CD14-positive monocyte (primary cell): Measurements from ENCODE around the gene MRPL41. TPM values are rescaled to one million over a fixed set of nuclear protein-coding genes. Genes with fewer than 3 reads are reported as not detected.
"Not testable (repeated sequence)": the region's sequence is repeated elsewhere in the genome, so short reads cannot be mapped to it uniquely, and the experiment has no call there.

Experiments used
- DNase-seq, 3 donors: peaks; one replicate each; pipeline ENCODE4 v3.0.0-alpha.2; 2011 to 2022
- H2AFZ ChIP-seq: 2 replicates; pipeline ENCODE4 v1.6.0; 2012; ENCODE audit warnings: mild to moderate bottlenecking, low read depth, low read length, inconsistent platforms; ENCODE audit not compliant: insufficient read depth, poor library complexity, severe bottlenecking
- H3K27ac ChIP-seq, 2 donors: 1 replicate in 1 of 2; 2 replicates in 1 of 2; pipeline ENCODE4 v1.5.1; 2012 to 2013; ENCODE audit warnings: low read length in 2 of 2, control low read depth in 1 of 2, inconsistent platforms in 1 of 2, low read depth in 1 of 2, mild to moderate bottlenecking in 1 of 2
- H3K27me3 ChIP-seq, 2 donors: one replicate each; pipeline versions ENCODE4 v1.6.0 to v1.6.1; 2011 to 2013; ENCODE audit warnings: low read length in 2 of 2; ENCODE audit not compliant: control insufficient read depth in 2 of 2, insufficient read depth in 2 of 2
- H3K36me3 ChIP-seq, 2 donors: replicated peaks in 1 of 2; 1 replicate in 1 of 2; 2 replicates in 1 of 2; pipeline versions ENCODE4 v1.5.1 to v1.6.1; 2012 to 2013; ENCODE audit warnings: low read length in 2 of 2, control low read depth in 1 of 2, inconsistent platforms in 1 of 2, mild to moderate bottlenecking in 1 of 2; ENCODE audit not compliant: insufficient read depth in 2 of 2, control insufficient read depth in 1 of 2
- H3K4me1 ChIP-seq, 2 donors: 1 replicate in 1 of 2; 2 replicates in 1 of 2; pipeline versions ENCODE4 v1.5.1 to v1.6.1; 2012 to 2013; ENCODE audit warnings: low read length in 2 of 2, control low read depth in 1 of 2, inconsistent platforms in 1 of 2, mild to moderate bottlenecking in 1 of 2, moderate library complexity in 1 of 2; ENCODE audit not compliant: insufficient read depth in 2 of 2, control insufficient read depth in 1 of 2
- H3K4me2 ChIP-seq: replicated peaks from 2 replicates; pipeline ENCODE3; 2012; ENCODE audit warnings: low read length, moderate library complexity, mild to moderate bottlenecking; ENCODE audit not compliant: poor library complexity, severe bottlenecking; ENCODE audit errors: extremely low read depth
- H3K4me3 ChIP-seq, 3 experiments: fragments of 200-600 bp in 1 of 3; sonication (generic) in 1 of 3; replicated peaks in 1 of 3; 1 replicate in 2 of 3; 2 replicates in 1 of 3; pipeline ENCODE4 v1.5.1; 2011 to 2013; ENCODE audit warnings: low read length in 3 of 3, mild to moderate bottlenecking in 3 of 3, control low read depth in 2 of 3, low read depth in 2 of 3, inconsistent platforms in 1 of 3, moderate library complexity in 1 of 3
- H3K79me2 ChIP-seq: 2 replicates; pipeline ENCODE4 v1.6.0; 2012; ENCODE audit warnings: mild to moderate bottlenecking, control low read depth, inconsistent platforms, low read length, moderate library complexity; ENCODE audit not compliant: insufficient read depth
- H3K9ac ChIP-seq: 2 replicates; pipeline ENCODE4 v1.6.0; 2017; ENCODE audit warnings: low read length, mild to moderate bottlenecking; ENCODE audit not compliant: insufficient read depth, poor library complexity, severe bottlenecking
- H3K9me3 ChIP-seq, 2 donors: replicated peaks in 1 of 2; 1 replicate in 1 of 2; 2 replicates in 1 of 2; pipeline versions ENCODE4 v1.5.1 to v1.6.1; 2012 to 2013; ENCODE audit warnings: low read length in 2 of 2, control low read depth in 1 of 2; ENCODE audit not compliant: control insufficient read depth in 1 of 2, insufficient read depth in 1 of 2
- H4K20me1 ChIP-seq: 2 replicates; pipeline ENCODE4 v1.6.0; 2012; ENCODE audit warnings: mild to moderate bottlenecking, low read length, control low read depth, moderate library complexity; ENCODE audit not compliant: insufficient read depth
- H3K27ac Mint-ChIP-seq, 7 donors: one replicate each; pipeline ENCODE4 v1.8.0; 2020; ENCODE audit warnings: mild to moderate bottlenecking in 7 of 7, mixed read lengths in 7 of 7, moderate library complexity in 6 of 7, inconsistent platforms in 2 of 7
- H3K27me3 Mint-ChIP-seq, 3 donors: one replicate each; pipeline ENCODE4 v1.8.0; 2021 to 2022; ENCODE audit warnings: low read depth in 3 of 3, mild to moderate bottlenecking in 3 of 3, mixed read lengths in 3 of 3, moderate library complexity in 3 of 3, inconsistent platforms in 1 of 3
- H3K36me3 Mint-ChIP-seq, 2 donors: one replicate each; pipeline ENCODE4 v1.8.0; 2020; ENCODE audit warnings: mixed read lengths in 2 of 2, inconsistent platforms in 1 of 2, mild to moderate bottlenecking in 1 of 2
- H3K4me1 Mint-ChIP-seq: one replicate; pipeline ENCODE4 v1.8.0; 2020; ENCODE audit warnings: mild to moderate bottlenecking, mixed read lengths
- H3K4me3 Mint-ChIP-seq, 2 donors: one replicate each; pipeline ENCODE4 v1.8.0; 2020; ENCODE audit warnings: mild to moderate bottlenecking in 2 of 2, mixed read lengths in 2 of 2, moderate library complexity in 1 of 2
- H3K9me3 Mint-ChIP-seq, 7 donors: one replicate each; pipeline ENCODE4 v1.8.0; 2020 to 2022; ENCODE audit warnings: mixed read lengths in 7 of 7, mild to moderate bottlenecking in 6 of 7, moderate library complexity in 6 of 7, inconsistent platforms in 2 of 7
- WGBS: methylation state at CpG from one replicate; pipeline ENCODE4 v1.1.5; 2013; ENCODE audit warnings: missing lambda C conversion rate; ENCODE audit not compliant: insufficient coverage; 5-methylcytosine and 5-hydroxymethylcytosine counted together
- intact Hi-C, 2 donors: fragments of 100-400 bp; cut with micrococcal nuclease; formaldehyde crosslinking; loops; one replicate each; pipeline versions ENCODE4 v1.15.0 to v1.15.1; 2023
- polyA plus RNA-seq, 3 donors: library from polyadenylated mRNA; depleted of rRNA in 1 of 3; unstranded in 2 of 3; stranded (reverse) in 1 of 3; fragments of 300-500 nt in 2 of 3; fragments of >200 nt in 1 of 3; fragmentation: Illumina TruSeq in 2 of 3; gene quantifications; 1 replicate in 2 of 3; 2 replicates in 1 of 3; pipeline ENCODE4 v1.2.3, GENCODE V29; 2012 to 2021
- TF ChIP-seq, protein P1 (sequence below): fragments of 200-600 bp; IDR thresholded peaks from one replicate; pipeline ENCODE4 v1.8.0; 2022; ENCODE audit warnings: antibody characterized with exemption, mild to moderate bottlenecking

The MRPL41 gene
- polyA plus RNA-seq, 3 donors = 17.3 to 49.4 (median 33.2) TPM

DNA sequence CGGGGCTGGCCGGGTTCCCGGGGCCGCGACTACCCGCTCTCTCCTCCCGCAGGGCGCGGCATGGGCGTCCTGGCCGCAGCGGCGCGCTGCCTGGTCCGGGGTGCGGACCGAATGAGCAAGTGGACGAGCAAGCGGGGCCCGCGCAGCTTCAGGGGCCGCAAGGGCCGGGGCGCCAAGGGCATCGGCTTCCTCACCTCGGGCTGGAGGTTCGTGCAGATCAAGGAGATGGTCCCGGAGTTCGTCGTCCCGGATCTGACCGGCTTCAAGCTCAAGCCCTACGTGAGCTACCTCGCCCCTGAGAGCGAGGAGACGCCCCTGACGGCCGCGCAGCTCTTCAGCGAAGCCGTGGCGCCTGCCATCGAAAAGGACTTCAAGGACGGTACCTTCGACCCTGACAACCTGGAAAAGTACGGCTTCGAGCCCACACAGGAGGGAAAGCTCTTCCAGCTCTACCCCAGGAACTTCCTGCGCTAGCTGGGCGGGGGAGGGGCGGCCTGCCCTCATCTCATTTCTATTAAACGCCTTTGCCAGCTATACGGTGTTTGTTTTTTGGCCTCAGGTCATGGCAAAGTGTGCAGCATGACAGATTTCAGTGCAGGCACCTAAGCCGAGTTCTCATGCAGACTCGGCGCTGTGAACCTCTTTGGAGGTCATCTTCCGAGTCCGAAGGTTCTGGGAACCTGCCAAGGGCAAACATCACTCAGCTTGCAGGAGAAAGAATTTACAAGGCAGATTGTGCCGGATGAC lies 516 bp downstream of the MRPL41 start:
- TF ChIP-seq, protein P1, sequence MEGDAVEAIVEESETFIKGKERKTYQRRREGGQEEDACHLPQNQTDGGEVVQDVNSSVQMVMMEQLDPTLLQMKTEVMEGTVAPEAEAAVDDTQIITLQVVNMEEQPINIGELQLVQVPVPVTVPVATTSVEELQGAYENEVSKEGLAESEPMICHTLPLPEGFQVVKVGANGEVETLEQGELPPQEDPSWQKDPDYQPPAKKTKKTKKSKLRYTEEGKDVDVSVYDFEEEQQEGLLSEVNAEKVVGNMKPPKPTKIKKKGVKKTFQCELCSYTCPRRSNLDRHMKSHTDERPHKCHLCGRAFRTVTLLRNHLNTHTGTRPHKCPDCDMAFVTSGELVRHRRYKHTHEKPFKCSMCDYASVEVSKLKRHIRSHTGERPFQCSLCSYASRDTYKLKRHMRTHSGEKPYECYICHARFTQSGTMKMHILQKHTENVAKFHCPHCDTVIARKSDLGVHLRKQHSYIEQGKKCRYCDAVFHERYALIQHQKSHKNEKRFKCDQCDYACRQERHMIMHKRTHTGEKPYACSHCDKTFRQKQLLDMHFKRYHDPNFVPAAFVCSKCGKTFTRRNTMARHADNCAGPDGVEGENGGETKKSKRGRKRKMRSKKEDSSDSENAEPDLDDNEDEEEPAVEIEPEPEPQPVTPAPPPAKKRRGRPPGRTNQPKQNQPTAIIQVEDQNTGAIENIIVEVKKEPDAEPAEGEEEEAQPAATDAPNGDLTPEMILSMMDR = no peak
- Histone ChIP-seq H3K27ac (peak overlapping the region in 1 of 2 donors; percentile 55), H3K36me3 (peaks cover 23 to 27% of the 10 kb centered on the region in 2 donors), H3K9me3 (no peaks in the 10 kb centered on the region), H2AFZ (peak overlapping the region; percentile 87), H3K4me1 (peaks cover 16 to 24% of the 10 kb centered on the region in 2 donors), H3K79me2 (peaks cover 7% of the 10 kb centered on the region), H4K20me1 (peaks cover 11% of the 10 kb centered on the region), H3K9ac (peak overlapping the region; percentile 81), H3K4me3 (peak overlapping the region; percentile 50 to 91 (median 74)), H3K27me3 (no peaks in the 10 kb centered on the region), H3K4me2 (peak overlapping the region; percentile 89)
- Mint-ChIP-seq H3K36me3 (peaks cover 22 to 34% of the 10 kb centered on the region in 2 donors), H3K9me3 (no peaks in the 10 kb centered on the region), H3K27me3 (peaks cover 0 to 1% (median 0%) of the 10 kb centered on the region in 3 donors), H3K27ac (peak overlapping the region in 4 of 7 donors; percentile 20 to 79 (median 72)), H3K4me3 (peak overlapping the region; percentile 77 to 78), H3K4me1 (peaks cover 13% of the 10 kb centered on the region)
- intact Hi-C loops = loop anchor here in 1 of 2 donors (5.0 to 10.0 kb wide), 2 partner anchors 53 to 350 kb away; partner anchors contain the start of genes ARRDC1 and TPRN
- WGBS = 12% methylated on average over 57 of the region's 58 CpGs
- DNase-seq = peak in 2 of 3 donors; percentile 12 to 16

DNA sequence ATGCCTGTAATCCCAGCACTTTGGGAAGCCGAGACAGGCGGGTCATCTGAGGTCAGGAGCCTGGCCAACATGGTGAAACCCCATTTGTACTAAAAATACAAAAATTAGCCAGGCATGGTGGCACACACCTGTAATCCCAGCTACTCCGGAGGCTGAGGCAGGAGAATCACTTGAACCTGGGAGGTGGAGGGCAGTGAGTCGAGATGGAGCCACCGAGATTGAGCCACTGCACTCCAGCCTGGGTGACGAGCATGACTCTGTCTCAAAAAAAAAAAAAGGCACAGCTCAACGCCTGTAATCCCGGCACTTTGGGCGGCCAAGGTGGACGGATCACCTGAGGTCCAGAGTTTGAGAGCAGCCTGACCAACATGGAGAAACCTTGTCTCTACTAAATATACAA lies 2.0 kb downstream of the MRPL41 start:
- WGBS = 92% methylated on average over 4 of the region's 10 CpGs
- Histone ChIP-seq H3K4me1 (peaks cover 16 to 24% of the 10 kb centered on the region in 2 donors), H4K20me1 (peaks cover 11% of the 10 kb centered on the region), H3K36me3 (peaks cover 32 to 37% of the 10 kb centered on the region in 2 donors)
- not testable (repeated sequence) for H3K9me3 ChIP-seq, H3K27ac ChIP-seq, H3K9me3 Mint-ChIP-seq, DNase-seq, H3K4me3 Mint-ChIP-seq, H3K27ac Mint-ChIP-seq, H3K79me2 ChIP-seq, H3K27me3 ChIP-seq, H2AFZ ChIP-seq, H3K9ac ChIP-seq, H3K27me3 Mint-ChIP-seq, H3K4me3 ChIP-seq, H3K4me2 ChIP-seq
- intact Hi-C loops = loop anchor here in 1 of 2 donors (5.0 to 10.0 kb wide), 2 partner anchors 51 to 351 kb away; partner anchors contain the start of genes ARRDC1 and TPRN
- H3K4me1 Mint-ChIP-seq = peaks cover 13% of the 10 kb centered on the region
- peaks cover 26 to 48% of the 10 kb centered on the region in 2 donors for H3K36me3 Mint-ChIP-seq
